GM18873 (cell line): ENCODE measurements around the gene VWF.

Experiments used
- ATAC-seq: cut with Tn5 transposase; IDR thresholded peaks from one replicate; pipeline ENCODE4 v1.9.1; 2021; ENCODE audit warnings: mild to moderate bottlenecking, moderate library complexity, moderate number of reproducible peaks; ENCODE audit not compliant: unreplicated experiment, low FRiP score

VWF gene

GRCh38 chr12:5966486-5967095, 157.9 kb downstream of the VWF start:
- no peak for ATAC-seq

- ATAC-seq: no peak
These were observed 158.5 kb downstream of the VWF start for GRCh38 chr12:5965950-5966383.

GRCh38 chr12:5964913-5965900, 159.3 kb downstream of the VWF start:
- no peak for ATAC-seq

GRCh38 chr12:5963515-5963914, 161.0 kb downstream of the VWF start:
- no peak for ATAC-seq

GRCh38 chr12:5960783-5961182, 163.7 kb downstream of the VWF start:
- ATAC-seq: no peak

GRCh38 chr12:5956987-5957386, 167.5 kb downstream of the VWF start:
- ATAC-seq: no peak

GRCh38 chr12:5954661-5955060, 169.8 kb downstream of the VWF start:
- ATAC-seq: no peak

- ATAC-seq: no peak
These were observed 170.5 kb downstream of the VWF start for GRCh38 chr12:5953835-5954586.

- no peak for ATAC-seq
These were observed 172.4 kb downstream of the VWF start for GRCh38 chr12:5952031-5952430.

GRCh38 chr12:5948696-5949095, 175.8 kb downstream of the VWF start:
- no peak for ATAC-seq

GRCh38 chr12:5947006-5947405, 177.5 kb downstream of the VWF start:
- ATAC-seq: no peak

- ATAC-seq: no peak
These were observed 178.1 kb downstream of the VWF start for GRCh38 chr12:5946388-5946787.

- ATAC-seq: no peak
These were observed 179.1 kb downstream of the VWF start, which contains the start of gene ANO2 for GRCh38 chr12:5945071-5946008. Gene ANO2, minus strand, starts transcription at chr12:5945259. Its CDS starts 42 bp downstream, at chr12:5945217.

- ATAC-seq: no peak
These were observed 179.8 kb downstream of the VWF start for GRCh38 chr12:5944688-5945070.

- ATAC-seq: no peak
These were observed 180.4 kb downstream of the VWF start for GRCh38 chr12:5944053-5944452.

GRCh38 chr12:5941907-5942306, 182.6 kb downstream of the VWF start:
- ATAC-seq: no peak

GRCh38 chr12:5927732-5928516, 196.5 kb downstream of the VWF start:
- no peak for ATAC-seq

GRCh38 chr12:5925646-5926045, 198.8 kb downstream of the VWF start:
- no peak for ATAC-seq

- ATAC-seq: no peak
These were observed 200.1 kb downstream of the VWF start for GRCh38 chr12:5924342-5924741.
